Choroid plexus epithelial cell (primary cell): ENCODE data around the gene SUN3.
"Not testable (repeated sequence)": the region's sequence is repeated elsewhere in the genome, so short reads cannot be mapped to it uniquely, and the experiment has no call there.

ENCODE experiments used
- DNase-seq: peaks from one replicate; pipeline ENCODE4 v3.0.0-alpha.2; 2010; ENCODE audit warnings: low read depth
- H3K4me3 ChIP-seq: 2 replicates; pipeline ENCODE4 v1.5.1; 2011; ENCODE audit warnings: low read depth, mild to moderate bottlenecking, control low read depth, low read length, moderate library complexity
- TF ChIP-seq, protein P1 (sequence below): conservative IDR thresholded peaks from 2 replicates; pipeline ENCODE4 v1.5.1; 2011; ENCODE audit warnings: low read depth, mild to moderate bottlenecking, control low read depth, inconsistent platforms, low read length, moderate library complexity

SUN3 gene

DNA sequence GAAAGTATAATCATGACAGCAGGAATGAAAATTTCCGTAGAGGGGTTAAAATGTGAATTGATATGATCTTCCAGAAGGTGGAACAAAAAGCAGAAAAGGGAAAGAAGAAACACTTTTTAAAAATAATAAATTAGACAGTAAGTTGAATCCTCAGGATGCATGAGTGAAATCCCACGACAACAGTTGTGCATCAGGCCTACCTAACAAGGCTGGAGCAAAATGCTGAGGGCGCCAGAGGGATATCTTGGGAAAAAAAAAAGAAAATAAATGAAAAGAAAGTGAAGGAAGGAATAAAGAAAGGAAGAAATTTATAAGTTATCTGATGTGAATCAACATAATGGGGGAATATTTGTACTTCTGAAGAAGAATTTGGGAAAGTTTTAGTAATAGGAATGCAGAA lies 36.5 kb downstream of the SUN3 start:
- DNase-seq = peak; percentile 21
- TF ChIP-seq, protein P1, sequence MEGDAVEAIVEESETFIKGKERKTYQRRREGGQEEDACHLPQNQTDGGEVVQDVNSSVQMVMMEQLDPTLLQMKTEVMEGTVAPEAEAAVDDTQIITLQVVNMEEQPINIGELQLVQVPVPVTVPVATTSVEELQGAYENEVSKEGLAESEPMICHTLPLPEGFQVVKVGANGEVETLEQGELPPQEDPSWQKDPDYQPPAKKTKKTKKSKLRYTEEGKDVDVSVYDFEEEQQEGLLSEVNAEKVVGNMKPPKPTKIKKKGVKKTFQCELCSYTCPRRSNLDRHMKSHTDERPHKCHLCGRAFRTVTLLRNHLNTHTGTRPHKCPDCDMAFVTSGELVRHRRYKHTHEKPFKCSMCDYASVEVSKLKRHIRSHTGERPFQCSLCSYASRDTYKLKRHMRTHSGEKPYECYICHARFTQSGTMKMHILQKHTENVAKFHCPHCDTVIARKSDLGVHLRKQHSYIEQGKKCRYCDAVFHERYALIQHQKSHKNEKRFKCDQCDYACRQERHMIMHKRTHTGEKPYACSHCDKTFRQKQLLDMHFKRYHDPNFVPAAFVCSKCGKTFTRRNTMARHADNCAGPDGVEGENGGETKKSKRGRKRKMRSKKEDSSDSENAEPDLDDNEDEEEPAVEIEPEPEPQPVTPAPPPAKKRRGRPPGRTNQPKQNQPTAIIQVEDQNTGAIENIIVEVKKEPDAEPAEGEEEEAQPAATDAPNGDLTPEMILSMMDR = peak; percentile 15
- H3K4me3 ChIP-seq = no peak overlapping the region

DNA sequence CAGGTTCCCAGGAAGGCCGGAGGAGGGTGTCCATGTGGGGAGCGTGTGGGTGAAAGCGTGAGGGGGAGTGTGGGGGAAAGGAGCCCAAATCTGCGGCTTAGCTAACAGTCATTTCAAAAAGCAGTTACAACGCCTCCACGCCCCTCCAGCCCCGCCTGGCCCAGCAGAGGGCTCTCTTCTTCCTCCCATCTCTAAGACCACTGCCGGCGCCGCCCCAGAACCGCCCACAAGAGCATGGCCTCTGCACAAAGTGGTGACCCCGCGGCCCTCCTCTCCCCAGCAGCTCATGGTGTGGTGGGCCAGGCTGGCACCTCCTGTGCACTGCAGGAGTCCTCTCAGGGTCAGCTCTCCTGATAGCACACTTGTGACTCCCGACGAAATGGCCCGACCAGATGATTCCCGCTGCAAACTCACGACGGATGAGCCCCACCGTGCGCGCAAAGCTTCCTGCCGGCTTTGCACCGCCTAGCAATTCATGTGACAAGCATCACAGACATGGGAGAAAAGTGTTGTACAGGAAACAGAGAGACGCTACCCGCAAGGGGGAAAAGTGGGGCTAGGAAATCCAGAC lies 37.1 kb downstream of the SUN3 start:
- DNase-seq = peak; percentile 80
- peak overlapping the region; percentile 71 for H3K4me3 ChIP-seq
- TF ChIP-seq, protein P1 = peak; percentile 85

DNA sequence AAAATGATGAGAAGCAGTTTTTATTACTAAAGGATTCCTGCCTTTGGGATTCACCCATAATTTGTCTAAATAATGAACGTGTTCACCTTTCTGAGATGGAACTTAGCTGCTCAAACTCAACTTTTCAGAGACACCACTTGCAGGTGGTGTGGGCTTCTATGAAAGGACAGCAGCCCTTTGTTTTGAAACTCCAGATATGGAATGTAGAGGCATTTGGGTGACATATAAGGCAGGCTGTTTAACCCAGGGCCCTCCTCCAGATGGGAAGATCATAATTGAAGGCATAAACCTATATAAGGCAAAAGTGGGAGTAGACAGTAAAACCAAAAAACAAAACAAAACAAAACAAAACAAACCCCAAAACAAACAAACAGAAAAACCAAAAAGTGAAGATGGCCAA lies 37.6 kb downstream of the SUN3 start:
- no peak for DNase-seq
- TF ChIP-seq, protein P1 = no peak
- peak overlapping the region; percentile 71 for H3K4me3 ChIP-seq

DNA sequence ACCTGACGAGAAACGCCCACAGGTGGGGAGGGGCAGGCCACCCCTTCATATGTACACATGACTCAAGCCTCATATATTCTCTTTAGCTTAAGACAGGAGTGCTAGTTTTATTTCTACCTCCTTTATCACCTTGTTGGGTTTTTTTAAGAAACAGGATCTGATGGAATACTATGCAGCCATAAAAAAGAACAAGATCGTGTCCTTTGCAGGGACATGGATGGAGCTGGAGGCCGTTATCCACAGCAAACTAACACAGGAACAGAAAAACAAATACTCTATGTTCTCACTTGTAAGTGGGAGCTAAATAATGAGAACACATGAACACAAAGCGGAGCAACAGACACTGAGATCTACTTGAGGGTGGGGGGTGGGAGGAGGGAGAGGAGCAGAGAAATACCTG lies 38.3 kb downstream of the SUN3 start:
- TF ChIP-seq, protein P1 = no peak
- H3K4me3 ChIP-seq = no peak overlapping the region
- no peak for DNase-seq

DNA sequence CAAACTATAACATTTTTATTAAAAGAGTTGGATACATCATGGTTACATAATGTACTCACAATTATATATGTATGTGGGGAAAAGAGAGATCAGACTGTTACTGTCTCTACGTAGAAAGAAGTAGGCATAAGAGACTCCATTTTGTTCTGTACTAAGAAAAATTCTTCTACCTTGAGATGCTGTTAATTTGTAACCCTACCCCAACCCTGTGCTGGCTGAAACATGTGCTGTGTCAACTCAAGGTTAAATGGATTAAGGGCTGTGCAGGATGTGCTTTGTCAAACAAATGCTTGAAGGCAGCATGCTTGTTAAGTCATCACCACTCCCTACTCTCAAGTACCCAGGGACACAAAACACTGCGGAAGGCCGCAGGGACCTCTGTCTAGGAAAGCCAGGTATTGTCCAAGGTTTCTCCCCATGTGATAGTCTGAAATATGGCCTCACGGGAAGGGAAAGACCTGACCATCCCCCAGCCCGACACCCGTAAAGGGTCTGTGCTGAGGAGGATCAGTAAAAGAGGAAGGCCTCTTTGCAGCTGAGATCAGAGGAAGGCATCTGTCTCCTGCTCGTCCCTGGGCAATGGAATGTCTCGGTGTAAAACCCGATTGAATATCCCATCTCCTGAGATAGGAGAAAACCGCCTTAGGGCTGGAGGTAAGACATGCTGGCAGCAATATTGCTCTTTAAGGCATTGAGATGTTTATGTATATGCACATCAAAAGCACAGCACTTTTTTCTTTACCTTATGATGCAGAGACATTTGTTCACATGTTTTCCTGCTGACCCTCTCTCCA lies 39.1 kb downstream of the SUN3 start:
- not testable (repeated sequence) for H3K4me3 ChIP-seq, DNase-seq

DNA sequence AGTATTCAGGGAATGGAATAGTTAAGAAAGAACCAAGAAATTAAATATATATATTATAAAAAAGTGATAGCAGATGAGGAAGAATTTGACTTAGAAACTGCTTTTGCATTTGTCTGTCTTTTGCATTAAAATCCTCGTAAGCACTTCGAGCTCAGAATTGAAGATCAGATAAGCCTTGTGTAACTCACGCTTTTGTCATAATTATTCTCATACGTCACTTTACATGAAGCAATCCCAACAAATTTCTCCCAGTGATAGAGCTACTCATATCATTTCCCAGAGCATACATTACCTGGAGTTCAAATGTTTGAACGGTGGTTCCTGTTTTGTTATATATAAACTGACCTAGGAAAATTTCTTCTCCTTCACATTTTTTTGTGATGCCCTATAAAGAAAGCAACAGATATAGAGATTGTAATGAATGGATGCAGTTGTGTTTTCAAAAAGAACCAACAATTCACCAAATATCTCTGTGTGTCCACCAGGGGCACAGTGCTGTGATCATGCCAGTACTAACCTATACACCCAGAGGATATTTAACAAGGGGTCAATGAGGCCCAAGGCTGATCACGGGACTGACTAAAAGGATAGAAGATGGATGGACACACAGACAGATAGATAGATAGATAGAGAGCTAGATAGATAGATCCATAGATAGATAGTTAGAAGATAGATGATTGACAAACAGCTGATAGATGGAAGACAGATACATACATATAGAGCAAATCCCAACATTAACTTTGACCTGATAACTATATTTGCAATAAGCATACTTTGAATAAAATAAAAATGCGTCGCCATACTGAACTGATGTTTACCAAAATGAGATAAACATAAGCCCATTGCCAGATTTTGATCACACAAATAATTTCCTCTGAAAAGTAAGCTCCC lies 40.2 kb downstream of the SUN3 start:
- DNase-seq = peak; percentile 41
- TF ChIP-seq, protein P1 = peak; percentile 70
- H3K4me3 ChIP-seq = no peak overlapping the region

DNA sequence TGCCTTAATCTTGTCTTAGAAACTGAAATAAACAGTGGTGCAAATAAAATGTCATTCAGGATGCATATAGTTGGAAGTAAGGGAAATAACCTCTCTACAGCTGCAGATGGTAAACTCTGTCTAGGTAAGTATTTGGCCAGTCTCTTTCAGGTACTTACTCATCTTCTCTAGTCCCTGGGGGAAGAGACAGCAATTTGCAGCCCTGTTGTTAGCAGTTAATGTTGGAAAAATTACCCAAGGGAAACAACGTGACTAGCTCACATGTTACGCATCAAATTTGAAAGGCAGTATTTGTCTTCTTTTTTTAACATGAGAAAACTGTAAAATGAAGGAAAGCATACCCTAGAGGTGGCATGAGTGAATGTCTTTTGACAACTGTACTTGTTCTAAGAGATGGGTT lies 46.3 kb downstream of the SUN3 start:
- TF ChIP-seq, protein P1 = no peak
- no peak for DNase-seq

DNA sequence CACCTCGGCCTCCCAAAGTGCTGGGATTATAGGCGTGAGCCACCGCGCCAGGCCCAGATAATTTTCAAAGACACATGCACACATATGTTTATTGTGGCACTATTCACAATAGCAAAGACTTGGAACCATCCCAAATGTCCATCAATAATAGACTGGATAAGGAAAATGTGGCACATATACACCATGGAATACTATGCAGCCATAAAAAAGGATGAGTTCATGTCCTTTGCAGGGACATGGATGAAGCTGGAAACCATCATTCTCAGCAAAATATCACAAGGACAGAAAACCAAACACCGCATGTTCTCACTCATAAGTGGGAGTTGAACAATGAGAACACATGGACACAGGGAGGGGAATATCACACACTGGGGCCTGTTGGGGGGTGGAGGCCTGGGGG lies 48.3 kb downstream of the SUN3 start:
- not testable (repeated sequence) for H3K4me3 ChIP-seq, DNase-seq

More for the DNA sequence above, 46.3 kb downstream of the SUN3 start:
- H3K4me3 ChIP-seq = no peak overlapping the region
